HCT116 (cell line): Measurements from ENCODE around the gene GCGR. TPM values are rescaled to one million over a fixed set of nuclear protein-coding genes. Genes with fewer than 3 reads are reported as not detected.

Experiments
- ATAC-seq: fragments of 200-7000 bp; cut with Tn5 transposase; 2 replicates; pipeline ENCODE4 v1.9.1; 2020; ENCODE audit warnings: mild to moderate bottlenecking, moderate library complexity
- BruUV-seq: library from RNA; stranded (reverse); fragments of 400-500 nt; replicated peaks from 2 replicates; lab custom pipeline; 2021; lab: Mats Ljungman, UMichigan
- CTCF ChIA-PET: fragments of 300-600 bp; sonication (Branson Sonifier 250); formaldehyde crosslinking; loops from one replicate; lab custom pipeline; 2021; ENCODE audit warnings: antibody characterized with exemption; lab: Charles Lee
- POLR2A ChIA-PET: fragments of 300-600, 350-600 bp; sonication (Branson Sonifier 250); formaldehyde crosslinking; loops from one replicate; lab custom pipeline; 2021; ENCODE audit warnings: antibody characterized with exemption; lab: Charles Lee
- RAD21 ChIA-PET, 2 experiments: fragments of 300-600 bp; sonication (Branson Sonifier 250); formaldehyde crosslinking; loops; one replicate each; lab custom pipeline; 2023; ENCODE audit warnings: low total read pairs in 2 of 2; ENCODE audit not compliant: uncharacterized antibody in 2 of 2, unreplicated experiment in 2 of 2, low non-redundant PET in 1 of 2; lab: Charles Lee
- DNase-seq: peaks from one replicate; pipeline ENCODE4 v3.0.0-alpha.2; 2010; ENCODE audit warnings: low read depth, low spot score
- H2AFZ ChIP-seq: fragments of 200-600 bp; shearing (Covaris generic), sonication (generic); 2 replicates; pipeline ENCODE4 v1.6.1; 2017; ENCODE audit warnings: low read depth, mixed run types, mixed read lengths, antibody characterized with exemption, low read length; ENCODE audit not compliant: poor library complexity, severe bottlenecking
- H3K27ac ChIP-seq: 2 replicates; pipeline ENCODE4 v1.5.1; 2012; ENCODE audit warnings: low read depth, low read length
- H3K27me3 ChIP-seq: fragments of 200-600 bp; sonication (generic); 2 replicates; pipeline ENCODE4 v1.6.1; 2016; ENCODE audit warnings: mixed run types, low read length, mixed read lengths; ENCODE audit not compliant: insufficient read depth
- H3K36me3 ChIP-seq, 2 experiments: fragments of 200-500 bp in 1 of 2; fragments of 200-600 bp in 1 of 2; sonication (Bioruptor generic) in 1 of 2; sonication (generic) in 1 of 2; 2 replicates each; pipeline versions ENCODE4 v1.5.1 to v1.6.1; 2014 to 2016; ENCODE audit warnings: low read length in 2 of 2, inconsistent platforms in 1 of 2, mixed read lengths in 1 of 2, mixed run types in 1 of 2; ENCODE audit not compliant: insufficient read depth in 2 of 2, control insufficient read depth in 1 of 2
- H3K4me1 ChIP-seq, 2 experiments: fragments of 200-600 bp in 1 of 2; sonication (generic) in 1 of 2; 2 replicates each; pipeline versions ENCODE4 v1.5.1 to v1.6.1; 2012 to 2017; ENCODE audit warnings: low read length in 2 of 2, inconsistent platforms in 1 of 2, mild to moderate bottlenecking in 1 of 2, mixed read lengths in 1 of 2, mixed run types in 1 of 2, moderate library complexity in 1 of 2; ENCODE audit not compliant: insufficient read depth in 2 of 2, control insufficient read depth in 1 of 2
- H3K4me2 ChIP-seq: fragments of 200-600 bp; sonication (generic); 2 replicates; pipeline ENCODE4 v1.6.1; 2017; ENCODE audit warnings: mixed run types, low read length, mixed read lengths
- H3K4me3 ChIP-seq, 2 experiments: fragments of 200-600 bp in 1 of 2; sonication (generic) in 1 of 2; replicated peaks in 1 of 2; 2 replicates each; pipeline ENCODE4 v1.5.1; 2011 to 2016; ENCODE audit warnings: low read length in 2 of 2, control low read depth in 1 of 2, low read depth in 1 of 2, mild to moderate bottlenecking in 1 of 2, mixed read lengths in 1 of 2, mixed run types in 1 of 2
- H3K79me2 ChIP-seq: fragments of 200-600 bp; sonication (generic); 2 replicates; pipeline ENCODE4 v1.6.1; 2017; ENCODE audit warnings: mild to moderate bottlenecking, mixed run types, low read length, moderate library complexity, mixed read lengths; ENCODE audit not compliant: insufficient read depth
- H3K9ac ChIP-seq: fragments of 200-600 bp; sonication (generic); 2 replicates; pipeline ENCODE4 v1.6.1; 2016; ENCODE audit warnings: low read length, mixed read lengths
- H3K9me2 ChIP-seq: fragments of 200-600 bp; sonication (generic), shearing (Covaris generic); 2 replicates; pipeline ENCODE4 v1.6.1; 2017; ENCODE audit warnings: mixed run types, mild to moderate bottlenecking, moderate library complexity; ENCODE audit not compliant: insufficient read depth
- H3K9me3 ChIP-seq, 2 experiments: fragments of 200-500 bp in 1 of 2; fragments of 200-600 bp in 1 of 2; sonication (Bioruptor generic) in 1 of 2; sonication (generic) in 1 of 2; 2 replicates each; pipeline ENCODE4 v1.6.1; 2014 to 2017; ENCODE audit warnings: low read length in 2 of 2, mixed read lengths in 2 of 2, inconsistent platforms in 1 of 2, low read depth in 1 of 2, mild to moderate bottlenecking in 1 of 2, mixed run types in 1 of 2, moderate library complexity in 1 of 2; ENCODE audit not compliant: control insufficient read depth in 1 of 2, insufficient read depth in 1 of 2
- H4K20me1 ChIP-seq: fragments of 200-600 bp; sonication (generic), shearing (Covaris generic); 2 replicates; pipeline ENCODE4 v1.6.1; 2017; ENCODE audit warnings: mixed run types, mild to moderate bottlenecking, moderate library complexity; ENCODE audit not compliant: insufficient read depth
- ATF3 ChIP-seq: IDR thresholded peaks from 2 replicates; pipeline ENCODE4 v1.6.1; 2012
- CEBPB ChIP-seq: IDR thresholded peaks from 2 replicates; pipeline ENCODE4 v1.6.1; 2012; ENCODE audit warnings: low read depth
- ELF1 ChIP-seq: IDR thresholded peaks from 2 replicates; pipeline ENCODE4 v1.6.1; 2012; ENCODE audit warnings: low read depth, borderline replicate concordance
- FOSL1 ChIP-seq: IDR thresholded peaks from 2 replicates; pipeline ENCODE4 v1.6.1; 2012; ENCODE audit warnings: low read depth
- MAX ChIP-seq: IDR thresholded peaks from 2 replicates; pipeline ENCODE4 v1.6.1; 2012
- POLR2A ChIP-seq: IDR thresholded peaks from 2 replicates; pipeline ENCODE4 v1.7.0; 2011; ENCODE audit warnings: borderline replicate concordance; ENCODE audit not compliant: insufficient read depth, insufficient read length; ENCODE audit errors: extremely low read depth
- POLR2AphosphoS5 ChIP-seq: IDR thresholded peaks from 2 replicates; pipeline ENCODE4 v1.6.1; 2011; ENCODE audit warnings: mild to moderate bottlenecking, low read depth, low read length, moderate library complexity
- RAD21 ChIP-seq: IDR thresholded peaks from 2 replicates; pipeline ENCODE4 v1.6.1; 2012; ENCODE audit warnings: low read depth, mild to moderate bottlenecking
- SIN3A ChIP-seq: IDR thresholded peaks from 2 replicates; pipeline ENCODE4 v1.6.1; 2012; ENCODE audit warnings: low read depth
- SP1 ChIP-seq: IDR thresholded peaks from 2 replicates; pipeline ENCODE4 v1.6.1; 2012; ENCODE audit warnings: low read depth
- SRF ChIP-seq: IDR thresholded peaks from 2 replicates; pipeline ENCODE4 v1.6.1; 2012; ENCODE audit warnings: low read depth
- TCF7L2 ChIP-seq: IDR thresholded peaks from 2 replicates; pipeline ENCODE4 v1.7.0; 2011; ENCODE audit warnings: borderline replicate concordance, inconsistent platforms; ENCODE audit not compliant: insufficient read depth, insufficient read length; ENCODE audit errors: extremely low read depth
- YY1 ChIP-seq: IDR thresholded peaks from 2 replicates; pipeline ENCODE4 v1.6.1; 2011; ENCODE audit warnings: low read length, low read depth, moderate library complexity, mild to moderate bottlenecking; ENCODE audit not compliant: insufficient replicate concordance; ENCODE audit errors: extremely low read depth
- ZBTB33 ChIP-seq: IDR thresholded peaks from 2 replicates; pipeline ENCODE4 v1.6.1; 2011; ENCODE audit warnings: mild to moderate bottlenecking, low read length, moderate library complexity; ENCODE audit not compliant: insufficient replicate concordance; ENCODE audit errors: extremely low read depth
- ZFX ChIP-seq: fragments of 450-650 bp; IDR thresholded peaks from 2 replicates; pipeline ENCODE4 v1.6.1; 2017
- ZNF274 ChIP-seq: fragments of 200-500 bp; sonication (Bioruptor generic); IDR thresholded peaks from 2 replicates; pipeline ENCODE4 v1.6.1; 2014; ENCODE audit warnings: mild to moderate bottlenecking, low read depth, low read length, inconsistent platforms
- intact Hi-C: fragments of 100-400 bp; cut with micrococcal nuclease; formaldehyde crosslinking; loops from 2 replicates; pipeline ENCODE4 v1.10.0; 2022
- total RNA-seq: library from RNA; stranded (reverse); gene quantifications from one replicate; pipeline ENCODE4 v1.2.1, GENCODE V29; 2021; ENCODE audit not compliant: unreplicated experiment

GCGR gene
- total RNA-seq, 1 experiment from 2014 or later, result not detected

GRCh38 chr17:81807210-81807719 is 3.3 kb downstream of the GCGR start:
- Histone ChIP-seq H3K9ac (no peak overlapping the region), H3K4me1 (peaks cover 0 to 6% of the 10 kb centered on the region in 2 experiments; a peak in 2 of 4 replicates), H3K4me2 (no peak overlapping the region), H3K36me3 (no peaks in the 10 kb centered on the region), H2AFZ (no peak overlapping the region), H3K27ac (no peak overlapping the region), H3K4me3 (no peak overlapping the region), H3K27me3 (peaks cover 13% of the 10 kb centered on the region; the same call in 1 of the 2 replicates), H3K9me3 (no peaks in the 10 kb centered on the region), H4K20me1 (no peaks in the 10 kb centered on the region), H3K9me2 (no peaks in the 10 kb centered on the region), H3K79me2 (no peaks in the 10 kb centered on the region)
- ATAC-seq (peak; percentile 6; the same call in 1 of the 2 replicates), DNase-seq (no peak)
- TF ChIP-seq ELF1 (no peak), YY1 (no peak), CEBPB (no peak), FOSL1 (no peak), TCF7L2 (no peak), SP1 (no peak), MAX (no peak), SRF (no peak), ZBTB33 (no peak), ZNF274 (no peak), SIN3A (no peak), RAD21 (no peak), ZFX (no peak), POLR2AphosphoS5 (no peak), ATF3 (no peak), POLR2A (no peak)
- CTCF ChIA-PET, result no interaction called here
- no TSS peak for BruUV-seq
- RAD21 ChIA-PET, result interaction anchor here in 1 of 2 experiments (0.6 kb wide), 1 partner anchor 530 kb away, joined by 4 read pairs; no protein-coding TSS in a partner anchor
- intact Hi-C loops, result no loop called here
- POLR2A ChIA-PET, result interaction anchor here (1.6 kb wide), 1 partner anchor 15 kb away, joined by 5 read pairs; no protein-coding TSS in a partner anchor
